Suprapubic skin (tissue), 3 donors: ENCODE results near the gene KCNAB2.

Source experiments
- CTCF ChIP-seq, 2 donors: fragments of 200-600 bp in 1 of 2; fragments of 450-650 bp in 1 of 2; sonication (generic) in 1 of 2; IDR thresholded peaks; one replicate each; pipeline ENCODE4 v1.5.1; 2016 to 2019; ENCODE audit warnings: antibody characterized with exemption in 2 of 2, mild to moderate bottlenecking in 1 of 2, moderate library complexity in 1 of 2
- POLR2A ChIP-seq, 2 donors: fragments of 450-650 bp; IDR thresholded peaks; one replicate each; pipeline ENCODE4 v1.6.1; 2017; ENCODE audit warnings: antibody characterized with exemption in 2 of 2, mild to moderate bottlenecking in 2 of 2, moderate library complexity in 2 of 2

GRCh38 chr1:6082430-6082971, 36.8 kb downstream of the KCNAB2 start:
- TF ChIP-seq CTCF (IDR thresholded peaks at IDR 0.05) (no peak), POLR2A (IDR thresholded peaks at IDR 0.05) (no peak)
